Inflammatory macrophage (primary cell): Measurements from ENCODE around the gene PDE3A.
"Not testable (repeated sequence)": the region's sequence is repeated elsewhere in the genome, so short reads cannot be mapped to it uniquely, and the experiment has no call there.

Source experiments
- DNase-seq, 2 donors: peaks; one replicate each; pipeline ENCODE4 v3.0.0-alpha.2; 2020 to 2022
- total RNA-seq, 18 experiments: gene quantifications; one replicate each; lab custom pipeline; 2026; ENCODE audit warnings: mixed read lengths in 6 of 18, inconsistent platforms in 2 of 18; lab: John Stamatoyannopoulos, UW

The PDE3A gene
- 0 to 0.65 (median 0.13) reads per million in 18 experiments for total RNA-seq

- peak; percentile 53 to 55 for DNase-seq
Measured at GRCh38 chr12:20368114-20368650, at the start of gene PDE3A. Gene PDE3A, plus strand, starts transcription at chr12:20368537. Its CDS starts 748 bp downstream, at chr12:20369285.

DNA sequence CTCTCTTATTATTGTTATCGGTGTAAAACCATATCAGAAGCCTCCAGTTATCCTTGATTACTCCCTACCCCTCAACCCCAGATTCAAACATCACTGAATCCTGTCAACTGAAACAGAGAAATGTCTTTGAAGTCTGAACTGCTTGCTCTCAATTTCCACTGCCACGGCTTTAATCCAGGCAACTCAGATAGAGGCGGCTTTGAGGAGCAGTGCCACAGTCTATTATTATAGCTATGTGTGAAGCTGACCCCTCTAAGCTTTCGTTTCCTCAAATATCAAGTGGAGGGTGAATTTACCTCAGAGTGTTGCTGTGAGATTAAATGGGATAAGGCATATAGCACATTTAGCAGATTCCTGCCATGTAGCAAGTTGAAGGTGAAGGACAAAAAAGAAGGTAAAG is 49.0 kb upstream of the PDE3A start:
- DNase-seq = no peak

DNA sequence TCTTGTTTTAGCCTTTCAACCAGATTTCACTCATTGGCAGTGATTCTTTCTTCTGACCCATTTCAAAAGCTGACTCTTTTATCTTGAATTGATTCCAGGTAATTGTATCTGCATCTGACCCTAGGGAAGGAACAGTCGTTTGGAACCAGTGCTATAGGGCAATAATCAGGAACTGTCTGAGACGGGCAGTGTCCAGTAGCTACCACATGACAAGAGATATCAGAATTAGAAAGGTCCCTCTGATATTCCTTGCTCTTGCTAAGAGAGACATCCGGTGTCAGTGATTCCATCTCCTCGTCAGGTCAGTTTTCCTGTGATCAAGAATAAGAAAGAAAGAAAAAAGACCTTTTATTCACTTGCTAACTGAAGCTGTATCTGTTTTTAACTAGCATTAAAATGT is 47.8 kb upstream of the PDE3A start:
- no peak for DNase-seq

DNA sequence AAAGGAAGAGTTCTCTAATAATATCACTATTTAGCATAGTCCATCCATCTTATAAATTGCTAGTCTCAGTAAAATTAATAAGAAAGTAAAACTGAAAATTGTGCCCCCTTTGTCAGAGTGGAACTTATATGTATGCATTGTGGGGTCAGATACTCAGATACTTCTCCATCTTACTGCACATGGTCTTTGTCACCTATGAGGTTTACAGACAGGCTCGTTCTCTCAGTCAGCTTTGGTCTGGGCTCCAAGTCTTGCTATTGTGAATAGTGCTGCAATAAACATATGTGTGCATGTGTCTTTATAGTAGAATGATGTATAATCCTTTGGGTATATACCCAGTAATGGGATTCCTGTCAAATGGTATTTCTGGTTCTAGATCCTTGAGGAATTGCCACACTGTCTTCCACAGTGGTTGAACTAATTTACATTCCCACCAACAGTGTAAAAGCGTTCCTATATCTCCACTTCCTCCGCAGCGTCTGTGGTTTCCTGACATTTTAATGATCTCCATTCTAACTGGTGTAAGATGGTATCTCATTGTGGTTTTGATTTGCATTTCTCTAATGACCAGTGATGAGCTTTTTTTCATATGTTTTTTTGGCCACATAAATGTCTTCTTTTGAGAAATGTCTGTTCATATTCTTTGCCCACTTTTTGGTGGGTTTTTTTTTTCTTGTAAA is 37.4 kb upstream of the PDE3A start:
- DNase-seq = not testable (repeated sequence)

DNA sequence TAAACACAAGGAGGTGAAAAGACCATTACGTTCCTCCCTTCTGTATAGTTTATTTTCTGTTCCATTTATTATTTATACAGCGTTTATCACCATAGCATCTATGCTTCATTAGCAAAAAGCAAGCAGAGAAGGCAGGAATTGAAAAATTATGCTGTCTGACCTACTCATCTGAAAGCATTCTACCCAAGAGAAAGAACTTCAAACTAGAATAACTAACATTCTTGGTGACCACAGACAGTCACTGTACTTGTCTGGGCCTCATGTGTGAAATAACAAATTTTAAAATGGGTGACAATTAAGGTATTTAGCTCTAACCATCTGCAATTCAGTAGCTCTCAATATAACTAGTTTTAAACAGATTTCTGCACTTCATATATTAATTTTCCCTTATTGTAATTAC is 29.3 kb upstream of the PDE3A start:
- DNase-seq = no peak

DNA sequence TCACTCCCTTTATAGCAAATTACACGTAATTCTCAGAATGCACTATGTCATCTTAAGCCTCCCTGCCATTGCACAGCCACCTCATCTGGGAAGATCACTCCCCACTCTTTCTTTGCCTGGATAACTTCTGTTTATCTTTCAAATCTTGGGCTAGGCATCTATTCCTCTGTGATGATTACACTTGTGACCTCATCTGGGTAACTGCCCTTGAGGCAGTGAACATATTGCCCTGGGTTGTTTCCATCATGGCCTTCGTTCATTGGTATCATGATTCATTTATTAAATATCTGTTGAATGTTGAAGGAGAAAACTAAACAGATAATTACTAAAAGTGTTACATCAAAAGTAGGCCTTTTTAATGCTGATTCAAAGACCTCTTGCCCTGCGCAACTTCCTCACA is 26.2 kb upstream of the PDE3A start:
- no peak for DNase-seq

GRCh38 chr12:20345866-20346265 is 22.5 kb upstream of the PDE3A start:
- DNase-seq = no peak

GRCh38 chr12:20350026-20350425 is 18.3 kb upstream of the PDE3A start:
- no peak for DNase-seq

DNA sequence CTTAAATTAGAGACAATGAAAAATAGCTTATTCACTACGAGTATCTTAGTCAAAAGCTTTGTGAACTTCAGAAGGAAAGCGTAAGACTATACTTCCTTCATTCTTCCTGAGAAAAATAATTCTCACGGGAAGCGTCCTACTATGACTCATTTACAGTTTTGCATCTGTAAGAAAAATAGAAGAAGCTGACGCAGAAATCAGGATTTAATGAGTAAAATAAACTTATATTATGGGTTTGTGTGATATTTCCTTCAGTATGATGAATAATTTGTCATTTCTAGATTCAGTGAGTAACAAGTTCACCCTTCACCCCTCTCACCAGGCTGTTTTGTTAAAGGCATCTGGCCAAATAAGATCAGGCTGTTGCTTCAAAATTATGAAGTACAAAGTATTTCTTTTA is 17.8 kb upstream of the PDE3A start:
- DNase-seq = no peak

DNA sequence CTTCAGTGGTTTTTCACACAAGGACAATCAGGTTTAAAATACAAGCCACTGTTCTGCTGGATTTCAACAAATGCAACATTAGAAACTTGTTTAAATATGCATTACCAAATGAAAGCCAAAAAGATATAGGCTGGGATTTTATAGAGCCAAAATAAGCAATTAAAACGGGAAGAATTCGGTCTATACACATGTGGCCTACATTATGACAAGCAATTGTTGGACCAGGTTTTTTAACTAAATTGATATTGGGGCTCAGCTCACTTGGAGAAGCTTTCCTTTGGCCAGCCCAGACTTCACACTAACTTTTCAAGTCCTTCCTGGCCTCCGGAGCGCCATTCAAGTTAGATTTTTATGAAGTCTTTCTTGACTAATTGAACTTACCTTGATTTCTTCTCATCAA is 16.9 kb upstream of the PDE3A start:
- no peak for DNase-seq

DNA sequence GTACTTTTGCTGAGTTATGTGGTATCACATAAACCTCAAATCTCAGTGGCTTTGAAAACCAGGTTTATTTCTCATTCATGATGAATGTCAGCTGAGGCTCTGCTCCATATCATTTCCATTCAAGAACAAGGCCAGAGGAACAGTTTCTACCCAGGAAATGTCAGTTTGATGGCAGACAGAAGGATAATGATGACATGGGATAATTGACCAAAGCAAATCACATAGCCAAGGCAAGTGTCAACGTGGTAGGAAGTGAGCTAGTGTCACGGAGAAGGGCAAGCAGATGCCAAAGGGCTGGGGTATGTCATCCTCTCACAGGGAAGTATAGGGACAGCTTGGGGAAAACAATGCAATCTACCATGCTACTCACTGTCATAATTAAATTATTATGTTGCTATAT is 12.3 kb upstream of the PDE3A start:
- DNase-seq = no peak

DNA sequence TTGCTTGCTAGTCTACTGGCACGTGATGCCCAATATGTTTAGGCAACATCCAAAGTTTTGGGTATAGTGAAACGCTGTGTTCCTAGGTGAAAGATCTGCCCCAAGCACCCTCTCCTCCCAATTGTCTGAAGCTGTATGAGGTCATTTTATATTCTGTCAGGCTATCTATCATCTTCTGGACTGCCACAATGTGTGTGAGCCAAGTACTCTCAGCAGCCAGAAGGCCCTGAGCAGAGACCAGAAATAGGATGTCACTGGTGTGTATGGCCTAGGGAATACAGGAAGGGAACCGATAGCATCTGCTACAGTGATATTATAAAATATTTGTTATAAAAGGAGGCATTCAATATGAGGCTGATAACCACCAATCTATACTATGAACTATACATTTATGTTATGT is 7.9 kb upstream of the PDE3A start:
- no peak for DNase-seq

DNA sequence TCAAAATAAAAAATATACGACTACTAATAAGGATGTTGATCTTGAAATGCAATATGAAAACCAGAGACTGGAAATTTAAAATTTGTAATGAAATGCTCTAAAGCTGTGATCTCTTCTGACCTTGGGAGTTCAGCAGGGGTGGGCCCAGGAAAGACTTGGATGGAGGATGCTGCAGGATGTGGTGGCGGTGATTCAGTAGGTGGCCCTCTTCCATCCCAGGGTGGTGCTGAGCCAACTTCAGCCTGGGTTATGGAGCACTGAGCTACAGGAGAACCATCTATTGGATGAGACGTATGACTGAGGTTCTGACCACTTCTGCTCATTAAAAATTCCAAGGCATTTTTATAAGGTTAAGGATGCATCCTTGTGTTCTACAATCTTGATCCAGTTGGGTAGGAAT is 6.9 kb upstream of the PDE3A start:
- no peak for DNase-seq

DNA sequence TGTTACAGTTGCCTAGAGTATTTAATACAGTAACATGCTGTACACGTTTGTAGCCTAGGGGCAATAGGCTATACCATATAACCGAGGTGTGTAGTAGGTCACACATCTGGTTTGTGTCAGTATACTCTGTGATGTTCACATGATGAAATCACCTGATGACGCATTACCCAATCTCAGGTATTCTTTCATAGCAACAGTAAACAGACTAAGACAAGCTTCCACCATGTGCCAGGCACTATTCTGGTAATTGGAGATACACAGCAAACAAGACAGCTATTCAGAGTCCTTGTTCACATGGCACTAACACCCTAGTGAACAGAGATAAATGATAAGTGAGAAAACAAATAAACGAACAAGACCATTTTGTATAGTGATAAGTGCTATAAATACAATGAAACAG is 3.8 kb upstream of the PDE3A start:
- no peak for DNase-seq

GRCh38 chr12:20366776-20367409 is 1.4 kb upstream of the PDE3A start:
- DNase-seq = no peak

DNA sequence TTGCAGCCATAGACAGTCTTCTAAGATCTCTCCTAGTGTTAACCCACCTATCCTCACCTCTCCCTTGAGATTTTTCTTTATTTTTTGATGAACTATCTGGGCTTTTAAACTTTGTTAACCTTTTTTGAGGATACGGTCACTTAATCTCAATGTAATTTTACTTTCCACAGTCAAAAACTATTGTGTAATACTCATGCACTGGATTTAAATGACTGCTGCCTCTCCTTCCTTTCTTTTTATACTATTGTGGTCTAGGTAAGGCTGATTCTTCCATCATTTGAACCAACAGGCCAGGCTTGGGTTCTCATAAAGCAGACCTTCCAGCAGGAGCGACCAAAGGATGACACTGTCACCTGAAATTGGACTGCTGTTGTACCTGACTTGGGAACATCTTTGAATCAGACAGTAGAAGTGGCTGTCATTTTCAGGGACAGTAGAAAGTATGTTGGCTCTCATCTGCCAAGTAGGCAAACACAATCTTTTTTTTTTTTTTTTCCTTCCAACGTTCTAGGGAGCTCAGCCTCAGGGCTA is 689 bp upstream of the PDE3A start:
- no peak for DNase-seq

- peak in 1 of 2 donors; percentile 9 for DNase-seq
Measured at GRCh38 chr12:20368651-20369304, 441 bp downstream of the PDE3A start.

GRCh38 chr12:20369305-20370013 is 1.1 kb downstream of the PDE3A start:
- peak in 1 of 2 donors; percentile 30 for DNase-seq

DNA sequence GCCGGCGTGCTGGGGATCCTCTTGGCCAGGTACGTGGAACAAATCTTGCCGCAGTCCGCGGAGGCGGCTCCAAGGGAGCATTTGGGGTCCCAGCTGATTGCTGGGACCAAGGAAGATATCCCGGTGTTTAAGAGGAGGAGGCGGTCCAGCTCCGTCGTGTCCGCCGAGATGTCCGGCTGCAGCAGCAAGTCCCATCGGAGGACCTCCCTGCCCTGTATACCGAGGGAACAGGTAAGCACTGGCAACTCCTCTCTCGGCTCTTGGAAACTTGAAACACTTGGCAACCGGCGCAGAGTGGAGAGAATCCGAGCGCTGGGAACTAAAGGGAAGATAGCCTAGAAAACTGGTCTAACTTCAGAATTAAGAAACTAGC is 1.7 kb downstream of the PDE3A start:
- no peak for DNase-seq

GRCh38 chr12:20370866-20371519 is 2.7 kb downstream of the PDE3A start:
- no peak for DNase-seq

DNA sequence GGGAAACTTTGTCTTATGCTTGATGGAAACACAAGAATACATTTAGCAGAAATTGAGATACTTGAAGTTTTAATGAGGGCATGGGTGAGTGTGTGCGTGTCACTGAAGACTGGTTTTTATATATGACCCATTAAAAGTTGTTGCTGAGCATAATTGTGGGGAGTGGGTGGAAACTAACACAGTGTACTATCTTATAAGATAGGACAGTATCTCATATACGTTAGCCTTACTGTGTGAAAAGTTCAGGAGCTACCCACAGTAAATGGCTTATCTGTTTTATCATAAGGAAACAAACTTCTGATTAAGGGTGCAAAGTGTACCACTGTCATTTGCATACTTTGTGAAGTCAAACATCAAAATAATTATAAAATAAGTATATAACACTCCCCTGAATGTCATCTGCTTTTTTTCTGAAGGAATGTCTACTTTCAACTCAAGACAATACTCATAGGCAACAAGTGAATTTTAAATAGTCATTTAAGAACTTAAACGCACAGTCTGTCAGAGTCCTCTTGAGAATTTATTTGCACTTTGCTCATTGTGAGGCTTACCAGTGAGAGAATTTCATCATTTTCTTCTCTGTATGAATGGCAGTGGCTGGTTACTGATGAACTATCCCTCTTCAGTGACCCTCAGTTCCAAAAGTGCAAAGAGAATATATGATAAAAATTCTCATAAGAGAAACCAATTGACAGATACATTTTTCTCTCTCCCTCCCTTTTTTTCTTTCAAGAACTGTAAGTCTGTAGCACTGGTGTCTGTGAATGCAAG is 4.2 kb downstream of the PDE3A start:
- DNase-seq = no peak

DNA sequence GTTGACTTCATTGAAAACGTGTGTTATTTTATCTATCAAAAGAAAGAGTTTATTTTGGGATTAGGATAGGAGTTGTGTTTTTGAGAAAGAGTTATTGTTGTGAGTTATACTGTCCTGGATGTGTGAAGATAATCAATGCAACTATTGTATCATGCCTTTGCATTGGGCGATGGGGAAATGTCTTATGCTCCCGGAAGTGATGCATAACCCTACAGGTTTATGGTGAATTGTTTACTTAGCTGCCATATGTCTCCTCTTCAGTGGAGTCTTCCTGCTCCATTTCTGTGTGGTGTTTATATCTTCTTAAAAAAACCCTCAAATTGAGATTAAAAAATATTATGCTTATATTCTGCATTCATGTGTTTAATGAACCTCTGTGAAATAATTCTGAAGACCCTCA is 6.5 kb downstream of the PDE3A start:
- DNase-seq = no peak
